ENCODE data around the gene ZNF835.
A peak's percentile ranks its signal among the peaks of the same experiment; 100 is the strongest.

Gene ZNF835

GRCh38 chr19:56671613-56671994 lies at the start of gene ZNF835:
ZNF835 (minus strand) TSS chr19:56671757; CDS start chr19:56665198, 6,559 bp downstream.
- TF ChIP-seq RAD21 (IDR thresholded peaks at IDR 0.05; ENCODE audit: low read depth): no peak

- TF ChIP-seq TAF1 (IDR thresholded peaks at IDR 0.05; ENCODE audit: low read depth) (no peak), REST (IDR thresholded peaks at IDR 0.05; ENCODE audit: low read depth) (no peak), CREB1 (IDR thresholded peaks at IDR 0.05; ENCODE audit: low read depth) (no peak), YY1 (IDR thresholded peaks at IDR 0.05; ENCODE audit: low read depth) (no peak), CEBPB (IDR thresholded peaks at IDR 0.05) (no peak), EGR1 (IDR thresholded peaks at IDR 0.05) (no peak), TEAD4 (IDR thresholded peaks at IDR 0.05) (no peak), ZBTB7A (IDR thresholded peaks at IDR 0.05; ENCODE audit: low read depth) (no peak), RAD21 (IDR thresholded peaks at IDR 0.05; ENCODE audit: low read depth) (no peak), FOXM1 (IDR thresholded peaks at IDR 0.05; ENCODE audit: borderline replicate concordance, low read depth) (no peak), MAX (IDR thresholded peaks at IDR 0.05) (no peak), EP300 (IDR thresholded peaks at IDR 0.05; ENCODE audit: borderline replicate concordance) (no peak), NFIC (IDR thresholded peaks at IDR 0.05) (no peak), TCF12 (IDR thresholded peaks at IDR 0.05; ENCODE audit: low read depth) (no peak), USF1 (IDR thresholded peaks at IDR 0.05) (no peak)
These were observed 48.7 kb upstream of the ZNF835 start for GRCh38 chr19:56720281-56720680.

- TF ChIP-seq NFIC (IDR thresholded peaks at IDR 0.05) (no peak), TCF12 (IDR thresholded peaks at IDR 0.05; ENCODE audit: low read depth) (no peak), FOXM1 (IDR thresholded peaks at IDR 0.05; ENCODE audit: borderline replicate concordance, low read depth) (no peak), REST (IDR thresholded peaks at IDR 0.05; ENCODE audit: low read depth) (peak; percentile 76), CREB1 (IDR thresholded peaks at IDR 0.05; ENCODE audit: low read depth) (no peak), USF1 (IDR thresholded peaks at IDR 0.05) (no peak), CEBPB (IDR thresholded peaks at IDR 0.05) (no peak)
These were observed 46.7 kb upstream of the ZNF835 start for GRCh38 chr19:56718231-56718630.

GRCh38 chr19:56712611-56713276 lies 41.2 kb upstream of the ZNF835 start:
- TF ChIP-seq ZBTB7A (IDR thresholded peaks at IDR 0.05; ENCODE audit: low read depth) (no peak), RAD21 (IDR thresholded peaks at IDR 0.05; ENCODE audit: low read depth) (no peak), NFIC (IDR thresholded peaks at IDR 0.05) (no peak), USF1 (IDR thresholded peaks at IDR 0.05) (no peak), CEBPB (IDR thresholded peaks at IDR 0.05) (no peak), CREB1 (IDR thresholded peaks at IDR 0.05; ENCODE audit: low read depth) (no peak), YY1 (IDR thresholded peaks at IDR 0.05; ENCODE audit: low read depth) (no peak), MAX (IDR thresholded peaks at IDR 0.05) (no peak), TEAD4 (IDR thresholded peaks at IDR 0.05) (no peak), EGR1 (IDR thresholded peaks at IDR 0.05) (no peak), FOXM1 (IDR thresholded peaks at IDR 0.05; ENCODE audit: borderline replicate concordance, low read depth) (no peak), REST (IDR thresholded peaks at IDR 0.05; ENCODE audit: low read depth) (no peak), EP300 (IDR thresholded peaks at IDR 0.05; ENCODE audit: borderline replicate concordance) (no peak), TAF1 (IDR thresholded peaks at IDR 0.05; ENCODE audit: low read depth) (no peak), TCF12 (IDR thresholded peaks at IDR 0.05; ENCODE audit: low read depth) (no peak)
